Hippocampal formation (tissue), 2 donors: ENCODE results near the gene VWA8.
"Not testable (repeated sequence)": the region's sequence is repeated elsewhere in the genome, so short reads cannot be mapped to it uniquely, and the experiment has no call there.

ENCODE experiments used
- DNase-seq, 2 donors: peaks; one replicate each; lab custom pipeline; 2025; lab: John Stamatoyannopoulos, UW

VWA8 gene

GRCh38 chr13:41554626-41555386 lies 406.1 kb downstream of the VWA8 start:
- DNase-seq, result no peak

DNA sequence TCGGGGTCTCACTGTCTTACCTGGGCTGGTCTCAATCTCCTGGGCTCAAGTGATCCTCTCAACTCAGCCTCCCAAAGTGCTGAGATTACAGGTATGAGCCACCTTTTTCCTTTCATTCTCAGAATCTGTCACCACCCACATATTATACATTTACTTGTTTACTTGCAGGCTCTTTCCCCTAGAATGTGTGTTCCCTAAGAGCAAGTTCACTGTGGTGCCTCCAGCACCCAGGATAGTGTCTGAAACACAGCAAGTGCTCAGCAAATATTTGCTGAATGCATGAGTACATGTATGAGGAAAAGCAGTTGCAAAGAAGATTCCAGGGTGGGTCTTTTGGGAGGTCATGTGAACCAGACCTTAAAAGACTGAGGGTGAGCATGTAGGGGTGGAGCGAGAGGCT lies 406.7 kb downstream of the VWA8 start:
- DNase-seq, result no peak

DNA sequence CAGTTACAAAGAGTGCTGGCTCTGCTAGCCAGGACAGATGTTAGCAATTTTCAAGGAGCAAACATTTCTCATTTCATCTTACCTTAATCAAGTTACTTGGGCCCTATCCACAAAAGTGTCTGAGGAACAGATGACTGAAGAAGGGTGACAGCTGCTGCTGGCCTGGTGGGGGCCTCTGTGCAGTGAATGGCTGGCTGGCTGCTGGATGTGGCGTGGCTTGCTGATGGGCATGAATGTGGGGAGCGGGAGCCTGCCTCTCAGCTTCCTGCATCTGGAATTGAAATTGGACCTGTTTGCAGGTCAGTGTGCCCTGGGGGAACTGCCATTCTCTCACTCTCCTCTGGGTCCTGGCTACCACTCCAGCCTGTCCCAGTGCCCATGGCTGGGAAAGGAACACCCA lies 408.9 kb downstream of the VWA8 start:
- DNase-seq, result no peak

DNA sequence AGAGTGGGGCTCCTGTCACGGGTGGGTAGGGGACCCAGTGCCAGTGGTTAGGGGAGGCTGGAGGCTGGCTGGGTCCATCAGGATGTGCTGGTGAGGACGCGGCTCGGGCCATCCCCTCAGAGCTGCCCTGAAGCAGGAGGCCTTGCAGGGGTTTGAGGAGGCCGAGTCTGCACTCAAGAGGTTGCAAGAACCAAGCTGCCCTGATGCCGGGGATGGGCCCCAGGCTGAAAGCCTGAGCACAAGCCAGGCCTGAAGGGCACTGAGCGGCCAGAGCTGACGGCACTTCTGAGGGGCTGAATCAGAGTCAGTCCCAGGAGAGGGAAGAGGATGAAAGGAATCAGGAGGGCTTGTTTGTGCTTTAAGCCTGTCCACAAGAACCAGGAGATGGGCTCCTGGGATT lies 410.6 kb downstream of the VWA8 start:
- no peak for DNase-seq

- no peak for DNase-seq
Measured at GRCh38 chr13:41549491-41549890, 411.4 kb downstream of the VWA8 start.

DNA sequence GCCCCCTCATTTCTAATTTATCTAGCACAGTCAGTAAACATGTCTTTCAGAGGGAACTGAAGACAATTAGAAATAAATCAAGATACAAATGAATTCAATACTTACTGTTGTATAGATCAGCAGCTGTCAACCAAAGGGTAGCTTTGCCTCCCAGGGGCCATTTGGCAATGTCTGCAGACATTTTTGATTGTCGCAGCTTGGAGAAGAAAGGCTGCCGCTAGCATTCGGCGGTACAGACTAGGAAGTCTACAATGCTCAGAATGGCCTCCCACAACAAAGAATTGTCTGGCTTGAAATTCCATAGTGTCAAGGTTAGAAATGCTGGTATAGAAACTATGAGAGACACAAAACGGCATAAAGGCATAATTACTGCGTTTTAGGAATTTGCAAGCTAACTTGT lies 412.0 kb downstream of the VWA8 start:
- no peak for DNase-seq

- DNase-seq, result no peak
Measured at GRCh38 chr13:41548031-41548430, 412.9 kb downstream of the VWA8 start.

DNA sequence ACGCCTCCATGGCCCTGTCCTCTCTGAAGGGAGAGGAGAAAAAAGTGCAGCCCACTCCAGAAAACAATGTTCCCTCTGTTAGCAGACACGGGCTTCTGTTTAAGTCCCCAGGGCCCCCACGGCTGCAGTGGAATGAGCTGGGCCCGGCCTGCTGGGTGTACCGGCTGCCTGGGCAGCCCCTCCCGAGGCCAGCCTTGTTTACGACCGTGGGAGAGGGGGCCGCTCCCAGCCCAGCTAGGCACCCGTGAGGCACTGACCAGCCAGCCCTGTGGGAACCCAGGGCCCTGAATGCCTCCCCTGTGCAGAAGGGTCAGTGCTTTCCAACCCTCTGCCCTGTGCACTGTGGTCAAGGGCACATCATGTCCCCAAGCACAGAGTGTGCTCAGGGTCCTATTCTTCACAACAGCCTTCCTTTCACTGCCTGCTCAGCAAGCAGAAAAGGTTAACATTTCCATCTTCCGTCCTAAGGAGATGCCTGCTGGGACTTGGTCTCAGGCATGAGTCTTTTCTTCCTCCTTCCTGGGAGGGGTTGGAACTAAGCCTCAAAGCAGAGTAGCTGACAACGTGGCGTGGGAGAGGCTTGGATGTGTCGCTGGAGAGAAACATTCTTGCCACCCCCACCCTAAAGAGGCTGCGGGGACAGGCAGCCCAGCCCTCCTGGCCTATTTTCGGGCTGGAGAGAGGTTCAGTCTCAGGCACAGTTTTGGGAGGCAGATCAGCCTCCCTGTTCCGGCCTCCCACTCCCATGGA lies 413.5 kb downstream of the VWA8 start:
- DNase-seq, result peak; percentile 94 to 96

GRCh38 chr13:41546372-41547190 lies 414.3 kb downstream of the VWA8 start:
- no peak for DNase-seq

- DNase-seq, result no peak
Measured at GRCh38 chr13:41545432-41545707, 415.5 kb downstream of the VWA8 start.

- DNase-seq, result no peak
Measured at GRCh38 chr13:41543664-41544300, 417.1 kb downstream of the VWA8 start.

- DNase-seq, result not testable (repeated sequence)
Measured at GRCh38 chr13:41542799-41543198, 418.1 kb downstream of the VWA8 start.

GRCh38 chr13:41542281-41542680 lies 418.6 kb downstream of the VWA8 start:
- DNase-seq, result no peak

- DNase-seq, result no peak
Measured at GRCh38 chr13:41541142-41541938, 419.6 kb downstream of the VWA8 start.

DNA sequence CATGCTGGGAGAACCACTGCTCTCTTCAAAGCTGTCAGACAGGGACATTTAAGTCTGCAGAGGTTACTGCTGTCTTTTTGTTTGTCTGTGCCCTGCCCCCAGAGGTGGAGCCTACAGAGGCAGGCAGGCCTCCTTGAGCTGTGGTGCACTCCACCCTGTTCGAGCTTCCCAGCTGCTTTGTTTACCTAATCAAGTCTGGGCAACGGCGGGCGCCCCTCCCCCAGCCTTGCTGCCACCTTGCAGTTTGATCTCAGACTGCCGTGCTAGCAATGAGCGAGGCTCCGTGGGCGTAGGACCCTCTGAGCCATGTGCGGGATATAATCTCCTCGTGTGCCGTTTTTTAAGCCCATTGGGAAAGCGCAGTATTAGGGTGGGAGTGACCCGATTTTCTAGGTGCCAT lies 420.7 kb downstream of the VWA8 start:
- not testable (repeated sequence) for DNase-seq

DNA sequence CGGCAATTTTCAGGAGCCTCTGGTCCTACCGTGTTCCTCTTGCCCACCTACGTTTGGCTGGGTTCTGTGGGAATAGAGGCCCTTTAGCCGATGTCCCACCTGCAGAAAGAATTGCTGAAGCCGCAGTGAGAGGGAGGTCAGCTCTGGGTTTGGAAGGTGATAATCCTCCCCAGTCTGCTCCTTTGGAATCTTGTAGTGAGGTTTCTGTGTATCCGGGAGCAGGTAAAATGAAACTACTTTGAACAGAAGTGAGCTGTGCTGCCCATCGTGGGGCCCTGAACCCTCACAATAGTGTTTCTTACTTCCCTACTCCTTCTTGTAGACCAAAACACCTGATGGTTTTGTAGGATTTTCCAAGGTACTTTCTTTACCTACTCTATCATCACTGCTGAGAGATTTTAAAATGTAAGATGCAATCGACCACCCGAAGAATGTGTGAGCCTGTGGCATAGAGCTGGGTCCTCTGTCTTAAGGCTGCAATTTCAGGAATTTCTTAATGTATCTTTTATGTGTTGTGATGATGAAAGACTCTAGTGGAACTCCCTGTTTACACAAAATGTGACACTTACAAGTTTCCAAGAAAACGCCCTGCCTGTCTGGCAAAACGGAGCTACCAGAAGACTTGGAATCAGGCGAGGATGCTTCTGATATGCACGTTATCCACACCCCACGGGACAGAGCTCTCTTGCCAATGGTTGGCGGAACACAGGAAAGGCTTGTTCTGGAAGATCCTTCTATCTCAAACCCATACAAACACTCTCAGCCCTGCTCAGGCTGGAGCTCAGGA lies 427.4 kb downstream of the VWA8 start:
- no peak for DNase-seq

GRCh38 chr13:41528021-41528420 lies 432.9 kb downstream of the VWA8 start:
- no peak for DNase-seq

DNA sequence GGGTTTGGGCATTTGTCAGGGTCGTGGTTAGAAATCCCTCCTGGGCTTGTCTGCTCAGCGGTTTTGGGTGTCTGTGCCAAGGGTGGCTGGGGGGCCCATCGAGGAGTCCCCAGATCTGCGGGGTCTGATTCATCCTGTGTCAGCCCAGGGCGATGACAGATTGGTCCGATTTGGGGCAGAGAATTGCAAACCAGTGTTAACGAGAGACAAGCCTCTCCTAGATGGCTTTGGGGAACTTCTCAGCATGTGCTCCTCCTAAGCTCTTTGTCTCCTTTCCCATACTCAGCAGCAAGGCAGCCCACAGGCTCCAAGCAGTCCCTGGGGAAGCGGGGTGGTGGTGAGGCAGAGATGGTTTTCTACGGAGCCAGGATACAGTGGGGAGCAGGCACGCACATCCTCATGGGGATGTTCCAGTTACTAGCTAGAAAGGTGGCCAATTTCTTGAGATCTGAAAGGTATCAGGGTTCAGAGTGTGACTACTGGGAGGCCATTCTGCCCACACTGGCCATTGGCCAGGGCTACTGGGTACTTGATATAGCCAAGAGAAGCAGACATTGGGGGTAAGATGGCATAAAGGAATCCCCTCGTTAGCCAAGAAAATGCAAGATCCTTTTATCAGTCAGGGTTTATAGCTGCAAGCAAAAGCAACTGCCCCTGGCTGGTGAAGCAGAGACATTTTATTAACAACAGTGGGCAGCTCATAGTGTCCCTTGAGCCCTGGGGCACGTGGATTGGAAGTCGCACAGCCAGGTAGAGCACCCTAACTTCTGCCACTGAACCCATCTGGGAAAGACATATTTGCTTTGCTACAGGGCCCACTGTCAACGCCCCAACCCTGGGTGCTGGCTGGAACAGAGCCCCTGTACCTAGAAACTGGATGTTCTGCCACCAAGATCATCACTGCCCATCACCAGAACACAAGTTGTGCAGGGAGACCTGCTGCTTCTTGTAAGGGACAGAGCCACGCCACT lies 440.0 kb downstream of the VWA8 start:
- no peak for DNase-seq

- DNase-seq, result no peak
Measured at GRCh38 chr13:41520016-41520659, 440.8 kb downstream of the VWA8 start.
